HUDEP-2 (cell line): Measurements from ENCODE around the gene TRAF3.
A peak's percentile ranks its signal among the peaks of the same experiment; 100 is the strongest.
"Not testable (repeated sequence)": the region's sequence is repeated elsewhere in the genome, so short reads cannot be mapped to it uniquely, and the experiment has no call there.

Source experiments
- DNase-seq, 76 experiments: peaks; one replicate each; lab custom pipeline; 2025; ENCODE audit not compliant: unreplicated experiment in 76 of 76; lab: John Stamatoyannopoulos, UW

TRAF3 gene

DNA sequence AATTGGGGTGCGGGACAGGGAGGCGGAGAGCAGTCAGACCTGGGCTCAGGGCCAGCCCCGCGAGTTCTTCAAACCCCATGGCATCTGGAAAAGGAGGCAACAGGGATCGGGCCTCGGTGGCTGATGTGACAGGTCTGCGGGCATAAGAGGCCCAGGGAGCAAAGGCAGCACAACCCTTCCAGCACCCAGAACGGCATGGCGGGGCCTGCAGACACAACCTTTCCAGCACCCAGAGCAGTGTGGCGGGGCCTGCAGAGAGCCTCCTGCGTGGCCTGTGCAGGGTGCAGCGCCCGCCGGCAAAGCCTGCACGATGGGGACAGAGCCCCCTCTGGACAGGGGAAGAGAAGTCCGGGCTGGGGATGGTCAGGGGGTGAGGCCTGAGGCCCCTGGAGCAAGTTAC is 26.2 kb upstream of the TRAF3 start:
- no peak for DNase-seq

DNA sequence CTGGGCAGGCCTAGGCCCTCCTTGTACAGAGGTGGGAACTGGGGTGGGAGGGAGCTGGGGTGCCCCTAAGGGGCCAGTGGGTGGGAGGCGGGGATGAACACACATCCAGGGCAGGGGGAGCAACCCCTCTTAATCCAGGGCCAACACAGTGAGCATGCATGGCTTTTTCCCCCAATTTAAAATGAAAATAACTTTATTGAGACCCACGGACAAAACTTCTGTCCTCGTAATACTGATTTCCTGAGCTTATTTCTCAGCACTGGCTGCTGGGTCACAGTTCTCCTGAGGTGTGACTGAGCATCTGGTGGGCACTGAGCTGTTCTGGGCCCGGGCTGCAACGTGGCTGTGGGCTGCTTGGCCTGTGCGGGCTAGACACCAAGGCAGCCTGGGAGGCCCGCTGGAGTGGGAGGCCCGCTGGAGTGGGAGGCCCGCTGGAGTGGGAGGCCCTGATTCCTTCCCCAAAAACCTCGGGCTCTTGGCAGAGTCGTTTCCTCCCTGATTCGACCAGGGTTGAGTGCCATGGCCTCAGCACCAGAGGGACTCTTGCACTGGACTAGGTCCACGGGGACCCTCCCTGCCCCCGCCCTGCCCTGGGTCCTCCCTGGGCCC is 24.9 kb upstream of the TRAF3 start:
- no peak for DNase-seq

DNA sequence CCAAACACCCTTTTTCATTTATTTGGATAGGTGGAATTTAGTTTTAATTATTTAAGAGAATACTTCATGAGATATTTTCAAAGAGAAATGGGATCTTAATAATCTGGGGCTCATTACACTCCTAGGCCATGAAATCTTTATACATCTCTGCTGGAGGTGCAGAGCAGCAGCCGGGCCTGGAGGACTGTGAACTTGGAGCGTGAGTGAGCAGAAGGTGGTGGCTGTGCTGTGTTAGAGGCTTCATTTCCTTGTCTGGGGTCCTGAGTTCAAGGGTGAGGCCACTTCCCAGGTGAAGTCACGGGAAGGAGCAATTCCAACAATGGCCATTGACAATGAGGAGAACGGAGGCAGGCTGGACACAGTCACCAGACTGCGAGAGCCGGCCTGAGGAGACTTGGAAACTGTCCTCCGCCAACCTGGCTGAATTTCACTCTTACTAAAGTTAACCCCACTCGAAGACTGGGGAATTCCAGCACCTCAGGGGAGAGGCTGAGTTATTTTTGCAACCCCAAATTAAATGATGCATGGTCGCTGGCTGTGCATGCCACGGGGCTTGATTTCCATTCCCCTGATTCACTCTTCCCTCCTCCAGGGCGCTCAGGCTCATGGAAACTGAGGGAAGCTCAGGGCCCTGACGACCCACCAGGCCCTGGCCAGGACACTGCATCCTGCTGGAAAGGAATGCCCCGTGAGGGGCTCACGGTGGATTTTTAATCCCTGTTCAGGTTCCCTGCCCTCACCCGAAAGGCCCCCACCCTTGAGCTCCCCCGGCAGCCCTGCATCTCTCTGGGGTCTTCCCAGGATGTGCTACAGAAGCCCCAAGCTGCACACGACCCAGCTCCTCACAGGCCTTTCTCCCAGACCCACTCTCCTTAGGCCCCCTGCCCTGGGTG is 22.6 kb upstream of the TRAF3 start:
- DNase-seq: no peak

DNA sequence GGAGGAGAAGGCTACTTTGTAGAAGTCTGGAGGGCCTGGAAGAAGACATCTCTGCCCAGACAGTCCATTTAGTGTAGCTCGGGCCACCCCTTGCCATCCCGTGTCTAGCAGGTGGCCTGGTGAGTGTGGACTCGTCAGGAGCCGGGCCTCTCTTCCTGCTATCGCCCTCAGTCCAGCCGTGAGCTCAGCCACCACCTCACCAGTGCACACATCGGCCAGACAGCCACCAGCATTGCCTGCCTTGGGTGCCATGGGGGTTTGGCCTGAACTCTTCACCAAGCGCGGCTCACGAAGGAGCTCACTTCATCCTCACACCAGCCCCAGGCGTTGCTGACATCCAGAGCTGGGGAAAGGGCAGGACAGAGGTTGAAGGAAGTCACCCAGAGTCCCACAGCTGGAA is 19.6 kb upstream of the TRAF3 start:
- no peak for DNase-seq

DNA sequence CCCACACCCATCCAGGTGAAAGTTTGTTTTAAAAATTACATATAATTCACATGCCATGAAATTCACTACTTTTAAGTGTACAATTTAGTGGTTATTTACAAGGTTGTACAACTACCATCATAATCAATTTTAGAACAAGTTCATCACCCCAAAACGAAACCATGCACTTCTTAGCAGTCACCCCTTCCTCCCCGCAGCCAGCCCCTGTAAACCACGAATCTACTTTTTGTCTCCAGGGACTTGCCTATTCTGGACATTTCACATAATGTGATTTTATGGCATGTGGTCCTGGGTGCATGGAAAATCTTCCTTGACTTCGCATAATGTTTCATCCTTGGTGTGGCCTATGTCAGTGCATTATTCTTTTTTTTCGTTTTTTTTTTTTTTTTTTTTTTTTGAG is 19.2 kb upstream of the TRAF3 start:
- DNase-seq: no peak

DNA sequence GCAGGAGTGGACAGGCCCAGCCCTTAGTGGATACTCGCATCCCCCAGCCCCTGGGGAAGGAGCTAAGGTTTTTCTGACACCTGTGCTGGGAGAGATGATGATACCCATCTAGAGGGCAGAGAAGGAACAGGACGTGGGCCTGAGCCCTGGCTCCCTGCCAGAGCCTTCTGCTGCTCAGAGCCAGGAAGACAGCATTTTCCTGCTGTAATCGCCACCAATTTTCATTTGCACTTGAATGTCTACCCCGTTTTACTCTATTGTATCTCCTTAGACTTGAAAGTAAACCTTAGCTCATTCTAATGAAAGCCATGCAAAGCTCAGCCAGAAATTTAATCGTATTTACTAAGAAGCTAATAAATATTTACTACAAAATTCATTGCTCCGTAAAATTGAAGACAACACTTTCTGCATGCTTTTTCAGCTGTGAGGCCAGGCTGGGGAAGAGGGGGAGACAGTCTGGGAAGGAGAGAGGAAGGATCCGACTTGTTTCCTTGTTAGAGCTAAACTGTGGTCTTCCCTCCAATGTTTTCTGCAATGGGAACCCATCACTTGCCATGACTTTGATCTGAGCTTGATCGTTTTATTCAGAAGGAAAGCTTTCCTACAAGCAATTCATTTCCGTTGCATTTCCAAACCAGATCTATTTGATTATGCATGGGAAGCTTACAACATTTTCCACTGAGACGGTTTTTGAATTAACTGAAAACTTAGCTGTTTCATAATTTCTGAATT is 17.6 kb upstream of the TRAF3 start:
- DNase-seq: no peak

DNA sequence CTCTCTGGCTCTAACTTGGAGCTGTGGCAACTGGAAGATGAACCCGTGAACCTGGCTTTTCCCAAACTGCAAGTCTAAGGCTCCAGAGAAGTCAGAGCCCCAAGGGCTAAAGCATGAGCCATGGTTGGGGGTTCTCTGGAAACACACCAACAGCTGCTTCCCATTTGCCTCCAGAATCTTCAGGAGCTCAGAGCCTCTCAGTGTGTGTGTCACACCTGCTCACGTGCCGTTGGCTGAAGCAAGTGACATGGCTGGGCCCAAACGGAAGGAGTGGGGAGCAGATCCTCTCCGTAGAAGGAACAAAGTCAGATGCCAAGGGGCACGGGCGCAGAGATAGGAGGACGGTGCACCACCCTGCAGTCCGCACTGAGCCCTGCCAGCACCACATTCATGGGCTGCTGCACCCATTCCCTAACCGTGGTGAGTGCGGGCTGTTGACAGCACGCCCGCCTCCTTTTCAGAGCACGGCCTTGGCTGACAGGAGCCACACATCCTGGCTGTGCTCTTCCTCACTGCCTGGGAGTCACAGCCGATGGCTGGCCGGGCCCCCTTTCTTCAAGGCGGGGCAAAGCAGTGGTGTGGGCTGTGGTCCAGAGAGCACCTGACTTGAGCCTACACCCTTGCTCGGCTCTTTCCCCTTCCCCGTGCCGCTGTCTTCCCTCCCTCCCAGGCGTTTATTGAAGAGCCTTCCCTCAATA is 16.6 kb upstream of the TRAF3 start:
- DNase-seq: no peak

DNA sequence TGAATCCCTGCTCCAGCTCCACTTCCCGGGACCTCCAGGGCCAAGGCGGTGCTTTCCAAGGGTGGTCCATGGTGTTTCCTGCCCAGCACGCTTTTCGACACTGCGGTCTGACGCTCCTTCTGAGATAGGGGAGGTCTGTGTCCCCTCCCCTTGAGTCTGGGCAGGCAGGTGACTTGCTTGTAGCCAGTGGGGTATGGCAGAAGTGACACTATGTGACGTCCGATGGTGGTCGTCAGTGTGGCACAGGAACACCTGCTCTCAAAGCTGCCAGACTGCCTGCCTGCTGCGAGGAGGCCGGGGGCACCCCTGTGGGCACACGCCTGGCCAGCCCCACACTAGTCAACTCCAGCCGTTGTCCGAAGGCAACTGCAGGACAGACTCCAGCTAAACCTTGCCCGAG is 16.0 kb upstream of the TRAF3 start:
- DNase-seq: no peak

DNA sequence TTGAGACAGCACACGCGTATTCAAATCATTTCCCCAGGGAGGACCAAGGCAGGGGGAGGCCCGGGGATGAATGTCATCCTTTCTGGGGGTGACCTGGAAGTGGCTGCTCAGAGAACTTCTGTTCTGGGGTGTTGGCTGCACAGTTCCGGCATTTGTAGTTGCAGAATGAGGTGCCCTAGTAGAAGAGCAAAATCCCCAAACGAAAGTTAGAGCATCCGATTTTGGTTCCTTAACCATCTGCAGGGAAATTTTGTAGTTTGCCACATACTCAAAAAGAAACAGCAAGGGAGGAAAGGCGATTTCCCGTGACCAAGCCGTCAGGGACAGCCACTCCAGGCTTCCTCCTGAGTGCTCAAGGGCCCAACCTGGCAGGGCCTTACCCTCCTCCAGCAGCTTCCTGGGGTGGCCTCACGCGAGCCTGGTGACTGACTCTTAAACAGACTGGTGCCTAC is 13.0 kb upstream of the TRAF3 start:
- DNase-seq: no peak

DNA sequence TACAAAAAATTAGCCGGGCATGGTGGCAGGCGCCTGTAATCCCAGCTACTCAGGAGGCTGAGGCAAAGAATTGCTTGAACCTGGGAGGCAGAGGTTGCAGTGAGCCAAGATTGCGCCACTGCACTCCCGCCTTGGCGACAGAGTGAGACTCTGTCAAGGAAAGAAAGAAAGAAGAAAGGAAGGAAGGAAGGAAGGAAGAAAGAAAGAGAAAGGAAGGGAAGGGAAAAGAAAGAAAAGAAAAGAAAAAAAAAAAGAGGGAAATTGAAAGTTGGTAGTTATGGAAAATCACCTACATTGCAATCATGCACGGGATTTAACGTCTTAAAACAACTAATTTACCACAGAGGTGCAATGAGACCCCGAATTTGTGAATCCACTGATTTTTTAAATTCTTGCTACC is 11.5 kb upstream of the TRAF3 start:
- not testable (repeated sequence) for DNase-seq

DNA sequence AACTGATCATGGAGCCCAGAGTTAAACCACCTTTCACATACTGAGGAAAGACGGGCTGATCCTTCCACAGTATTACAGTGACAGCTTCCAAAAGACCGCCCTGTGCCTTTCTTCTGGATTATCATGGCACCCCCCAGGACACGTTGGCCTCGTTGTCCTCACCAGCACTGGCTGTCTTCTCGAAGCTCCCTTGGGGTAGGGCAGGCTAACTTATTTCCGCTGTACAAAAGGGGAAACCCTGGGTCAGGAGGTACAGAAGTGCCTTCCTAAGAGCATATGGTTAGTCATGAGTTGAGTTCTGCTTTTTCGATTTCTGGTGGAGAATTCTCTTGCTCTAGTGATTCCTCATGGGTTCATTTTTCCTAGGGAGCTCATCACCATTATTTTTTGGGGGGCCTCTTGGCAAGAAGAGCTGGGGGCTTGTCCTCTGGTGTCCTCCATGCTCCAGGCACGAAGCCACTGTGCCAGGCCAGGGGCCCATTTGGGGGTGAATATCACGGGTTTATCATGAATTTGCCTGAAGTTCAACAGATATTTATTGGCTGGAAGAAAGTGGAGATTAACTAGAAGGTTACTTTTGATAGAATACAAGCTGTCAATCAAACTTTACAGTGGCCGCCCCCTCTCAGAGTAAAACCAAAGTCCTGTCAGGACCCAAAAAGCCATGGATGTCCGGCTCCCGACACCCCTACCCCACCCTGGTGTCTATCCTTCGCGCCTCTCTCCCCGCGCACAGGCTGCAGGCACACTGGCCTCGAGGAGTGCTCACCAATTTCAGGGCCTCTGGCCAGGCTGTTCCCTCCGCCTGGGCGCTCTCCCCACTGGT is 8.8 kb upstream of the TRAF3 start:
- DNase-seq: no peak

DNA sequence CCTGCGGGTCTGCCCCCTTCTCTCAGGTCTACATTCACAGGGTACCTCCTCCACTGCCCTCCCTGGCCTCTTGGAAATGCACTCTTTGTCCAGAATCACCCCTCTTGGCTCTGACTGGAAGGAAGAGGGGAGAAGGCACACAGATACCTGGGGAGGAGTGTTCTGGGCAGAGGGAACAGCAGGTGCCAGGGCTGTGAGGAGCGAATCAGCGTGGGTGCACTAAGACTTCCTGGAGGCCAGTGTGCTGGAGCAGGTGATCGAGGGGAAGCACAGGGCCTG is 8.3 kb upstream of the TRAF3 start:
- no peak for DNase-seq

DNA sequence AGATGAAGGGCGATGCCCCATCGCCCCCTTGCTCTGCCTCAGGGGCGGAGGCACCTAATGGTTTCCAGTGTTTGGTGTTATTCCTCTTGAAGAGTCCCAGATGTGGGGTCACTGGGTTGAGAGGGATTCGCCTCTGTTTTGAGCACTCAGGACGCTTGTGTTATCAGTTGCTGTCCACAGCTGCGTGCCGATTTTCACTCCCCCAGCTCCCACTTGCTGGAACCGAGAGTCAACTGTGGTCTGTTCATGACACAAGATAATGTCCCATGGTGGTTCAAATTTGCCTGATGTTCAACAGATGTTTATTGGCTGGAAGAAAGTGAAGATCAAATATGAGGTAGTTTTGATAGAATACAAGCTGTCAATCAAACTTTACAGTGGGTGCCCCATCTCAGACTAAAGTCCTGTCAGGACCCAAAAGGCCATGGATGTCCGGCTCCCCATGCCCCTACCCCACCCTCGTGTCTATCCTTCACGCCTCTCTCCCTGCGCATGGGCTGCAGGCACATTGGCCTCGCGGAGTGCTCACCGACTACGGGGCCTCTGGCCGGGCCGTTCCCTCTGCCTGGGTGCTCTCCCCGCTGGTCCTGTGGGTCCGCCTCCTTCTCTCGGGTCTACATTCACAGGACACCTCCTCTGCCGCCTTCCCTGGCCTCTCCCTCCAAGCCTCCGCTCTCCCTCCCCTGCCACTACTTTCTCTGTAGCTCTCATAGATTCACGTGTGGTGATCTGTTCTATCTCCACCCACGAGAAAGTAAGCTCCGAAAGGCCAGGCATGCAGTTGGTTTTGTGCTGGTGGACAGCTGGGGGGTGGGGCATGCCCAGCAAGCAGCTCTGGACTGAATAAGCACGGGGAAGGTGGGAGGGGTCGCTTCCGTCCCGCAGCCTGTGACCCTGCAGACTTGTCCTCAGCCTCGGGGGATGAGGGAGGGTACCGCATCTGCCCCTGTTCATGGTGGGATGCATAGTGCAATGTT is 6.8 kb upstream of the TRAF3 start:
- peak in 1 of 76 experiments; percentile 9 for DNase-seq

DNA sequence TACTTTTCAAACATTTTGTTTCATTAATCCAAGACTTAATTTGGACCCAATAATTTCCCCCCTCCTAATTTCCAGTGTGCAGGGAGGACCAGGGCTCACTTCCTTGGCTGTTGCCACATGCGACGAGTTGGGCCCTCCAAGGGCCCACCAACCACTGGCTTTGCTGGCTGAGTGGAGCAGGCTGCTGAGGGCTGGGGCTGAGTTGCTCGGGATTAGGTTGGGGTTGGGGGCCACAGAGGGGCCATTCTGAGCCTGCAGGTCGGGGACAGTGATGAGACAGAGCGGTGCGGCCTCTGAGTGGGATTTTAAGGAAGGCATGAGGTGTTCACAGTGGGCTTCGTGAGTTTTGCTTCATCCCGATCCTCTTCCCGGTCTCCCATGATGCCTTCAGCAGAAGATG is 6.1 kb upstream of the TRAF3 start:
- no peak for DNase-seq

DNA sequence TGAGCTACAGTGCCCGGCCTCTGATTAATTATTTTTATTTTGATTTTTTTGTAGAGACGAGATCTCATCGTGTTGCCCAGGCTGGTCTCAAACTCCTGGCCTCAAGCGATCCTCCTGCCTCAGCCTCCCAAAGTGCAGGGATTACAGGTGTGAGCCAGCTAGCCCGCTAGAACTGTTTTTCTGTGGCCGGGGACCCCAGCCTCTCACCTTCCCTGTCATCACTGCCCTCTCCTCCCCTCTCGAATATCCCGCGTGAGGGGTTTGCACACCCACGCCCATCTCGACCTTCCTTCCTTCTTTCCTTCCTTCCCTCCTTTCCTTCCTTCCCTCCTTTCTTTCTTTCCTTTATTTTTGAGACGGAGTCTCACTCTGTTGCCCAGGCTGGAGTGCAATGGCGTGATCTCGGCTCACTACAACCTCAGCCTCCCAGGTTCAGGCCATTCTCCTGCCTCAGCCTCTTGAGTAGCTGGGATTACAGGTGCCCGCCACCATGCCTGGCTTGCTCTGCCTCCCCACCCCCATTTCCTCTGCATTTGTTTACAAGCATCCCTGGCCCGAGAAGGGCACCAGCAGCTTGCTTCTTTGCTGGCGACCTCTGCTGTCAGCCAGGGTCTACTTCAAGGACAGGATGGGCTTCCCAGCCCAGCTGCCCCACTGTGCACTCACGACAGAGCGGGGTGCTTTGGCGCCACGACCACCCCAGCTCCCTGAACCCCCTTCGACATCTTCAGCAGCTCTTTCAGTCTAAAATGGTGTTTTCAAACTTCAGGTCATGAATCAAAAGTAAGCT is 4.3 kb upstream of the TRAF3 start:
- peak in 21 of 76 experiments; percentile 7 to 52 (median 15) for DNase-seq

DNA sequence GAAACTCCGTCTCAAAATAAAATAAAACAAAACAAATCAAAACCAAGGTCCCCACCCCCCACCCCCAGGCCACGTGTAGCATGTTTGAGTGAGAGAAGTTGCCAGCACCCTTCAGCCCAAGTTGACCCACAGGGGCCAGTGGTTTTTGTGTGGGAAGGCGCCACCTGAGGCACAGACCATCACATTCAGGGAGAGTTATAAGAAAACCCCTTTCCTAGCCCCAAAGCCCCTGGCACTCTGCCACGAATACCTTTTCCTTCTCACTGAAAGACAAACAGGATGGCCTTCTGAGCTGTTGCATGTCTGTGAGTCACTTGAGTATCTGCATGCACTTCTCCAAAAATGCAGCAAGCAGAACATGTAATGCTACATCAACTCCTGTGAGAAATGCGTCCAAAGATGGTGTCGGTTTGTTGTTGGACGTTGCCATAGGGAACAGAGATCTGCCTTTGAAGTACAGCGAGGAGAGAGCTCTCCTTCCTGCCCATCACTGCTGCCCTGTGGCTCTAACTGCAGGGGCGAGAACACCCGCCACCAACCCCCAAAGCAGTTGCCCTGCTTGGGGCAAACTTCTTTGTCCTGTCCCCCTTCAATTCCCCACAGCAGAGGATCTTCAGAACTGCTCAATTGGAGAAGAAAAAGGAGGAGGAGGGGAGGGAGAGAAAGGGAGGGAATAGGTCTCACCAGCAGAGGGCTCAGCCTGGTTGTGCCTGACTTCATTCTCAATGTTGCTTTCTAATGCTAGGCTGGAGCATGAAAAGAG is 2.7 kb upstream of the TRAF3 start:
- peak in 48 of 76 experiments; percentile 9 to 75 (median 32) for DNase-seq

DNA sequence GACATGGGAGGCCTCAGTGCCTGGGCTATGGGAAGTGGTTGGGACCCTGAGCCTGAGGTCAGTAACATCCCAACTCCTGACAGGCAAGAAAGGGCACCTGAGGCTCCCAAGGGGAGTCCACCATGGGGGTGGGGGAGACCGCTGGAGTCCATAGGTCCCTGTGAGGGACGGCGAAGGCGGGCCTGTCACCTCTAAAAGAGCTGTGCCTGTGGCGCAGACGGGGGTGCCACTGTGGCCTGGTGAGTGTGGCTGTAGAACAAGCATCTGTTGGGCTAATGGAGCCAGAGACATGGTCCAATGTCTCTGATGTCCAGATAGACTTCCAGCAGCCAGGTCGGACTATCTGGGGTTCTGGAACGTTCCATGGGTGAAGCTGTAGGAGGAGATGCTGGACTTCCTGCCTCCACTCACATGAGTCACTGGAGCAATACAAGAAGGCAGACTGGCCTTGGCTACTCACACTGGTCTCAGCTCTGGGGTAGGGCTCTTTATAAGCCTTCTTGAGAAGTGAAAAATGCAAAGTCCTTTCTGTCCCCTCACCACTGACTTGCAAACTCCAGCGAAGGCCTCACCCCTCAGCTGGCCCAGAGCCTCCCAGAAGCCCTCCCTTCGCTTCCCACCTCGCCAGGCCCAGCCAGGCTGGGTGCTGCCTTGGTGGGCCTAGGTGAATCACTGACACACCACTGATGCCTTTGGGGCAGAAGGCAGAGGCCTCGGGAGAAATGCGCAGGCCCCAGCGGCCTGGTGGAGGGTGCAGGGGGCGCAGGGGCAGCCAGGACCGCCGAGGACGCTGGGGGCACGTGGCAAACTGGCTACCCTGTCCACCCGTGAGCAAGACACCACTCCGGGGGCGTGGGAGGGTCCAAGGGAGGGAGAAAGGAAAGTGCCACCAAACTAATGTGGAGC is 1.1 kb upstream of the TRAF3 start:
- DNase-seq: no peak
